Activated CD8-positive, alpha-beta memory T cell treated with anti-CD3 and anti-CD28 coated beads, Interleukin-2, amount 50 U/mL, for 48 hours (primary cell): ENCODE measurements around the gene NPAS4.
A peak's percentile ranks its signal among the peaks of the same experiment; 100 is the strongest.
"Not testable (repeated sequence)": the region's sequence is repeated elsewhere in the genome, so short reads cannot be mapped to it uniquely, and the experiment has no call there.

Experiments
- DNase-seq: peaks from one replicate; pipeline ENCODE4 v3.0.0-alpha.2; 2020

NPAS4 gene

GRCh38 chr11:66418168-66418985, 2.5 kb upstream of the NPAS4 start:
- peak; percentile 86 for DNase-seq

GRCh38 chr11:66418986-66419308, 1.9 kb upstream of the NPAS4 start:
- DNase-seq: no peak

DNA sequence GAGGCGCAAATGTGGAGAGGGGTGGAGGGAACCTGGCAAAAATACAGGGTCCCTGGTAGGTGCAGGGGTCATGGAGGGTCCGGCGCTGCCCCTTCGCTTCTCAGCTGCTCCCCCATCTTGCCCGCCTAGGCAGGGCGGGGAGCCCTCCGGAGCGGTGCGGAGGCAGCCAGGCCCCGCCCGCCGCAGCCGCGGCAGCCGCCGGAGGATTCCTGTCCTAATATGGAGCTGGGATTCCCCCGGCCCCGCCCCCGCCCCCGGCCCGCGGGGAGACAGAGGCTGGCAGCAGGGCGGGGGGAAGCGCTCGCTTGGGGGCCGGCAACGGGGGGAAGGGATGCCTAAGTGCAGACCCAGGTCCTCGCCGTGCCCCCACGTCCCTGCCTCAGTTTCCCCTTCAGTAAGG, 1.0 kb upstream of the NPAS4 start:
- DNase-seq: no peak

DNA sequence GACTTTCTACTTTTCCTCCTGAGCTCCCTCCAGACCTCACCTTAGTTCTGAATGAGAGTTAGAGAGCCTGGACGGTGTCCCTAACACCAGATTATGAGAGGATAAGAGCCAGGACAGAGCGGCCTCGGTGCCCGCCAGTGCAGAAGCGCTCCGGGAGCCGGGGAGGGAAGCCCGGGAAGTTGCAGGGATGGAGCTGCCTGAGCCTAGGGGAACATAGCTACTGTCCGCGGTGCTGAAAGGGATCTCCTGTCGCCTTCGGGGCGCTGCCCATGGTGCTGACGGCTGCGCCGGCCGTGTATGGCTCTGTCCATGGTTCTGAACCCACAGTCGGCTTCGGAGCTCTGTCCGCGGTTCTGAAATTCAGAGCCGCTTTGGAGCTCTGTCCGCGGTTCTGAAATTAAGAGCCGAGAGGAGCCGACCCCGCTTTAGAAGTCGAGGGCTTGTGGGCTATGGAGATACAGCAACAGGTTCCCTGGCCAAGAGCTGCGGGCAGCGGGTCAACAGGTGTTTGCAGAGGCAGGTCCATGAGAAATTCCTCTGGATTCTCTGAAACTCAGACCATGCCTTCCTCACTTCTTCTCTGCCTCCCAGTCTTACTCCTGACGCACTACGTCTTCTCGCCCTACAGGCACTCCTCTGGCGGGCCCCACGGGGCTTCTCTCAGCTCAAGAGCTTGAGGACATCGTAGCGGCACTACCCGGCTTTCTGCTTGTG, 814 bp downstream of the NPAS4 start:
- DNase-seq: peak; percentile 98

DNA sequence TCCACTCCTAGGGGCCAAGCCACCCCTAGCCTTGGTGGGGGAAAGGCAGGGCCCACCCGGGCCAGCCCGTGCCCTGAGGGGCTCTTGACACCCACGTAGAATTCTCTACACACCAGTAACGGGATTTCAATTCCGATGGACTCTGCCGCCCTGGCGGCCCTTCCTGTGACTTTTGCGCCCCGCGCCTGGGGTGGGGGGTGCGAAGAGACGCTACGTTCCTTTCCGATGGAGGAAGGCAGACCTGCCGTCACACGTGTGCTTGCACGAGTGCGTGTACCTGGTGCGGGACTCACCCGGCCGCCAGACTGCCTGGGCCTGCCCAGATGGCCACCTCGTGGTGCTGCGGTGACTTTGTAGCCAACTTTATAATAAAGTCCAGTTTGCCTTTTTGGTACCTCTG, 5.5 kb downstream of the NPAS4 start:
- no peak for DNase-seq

DNA sequence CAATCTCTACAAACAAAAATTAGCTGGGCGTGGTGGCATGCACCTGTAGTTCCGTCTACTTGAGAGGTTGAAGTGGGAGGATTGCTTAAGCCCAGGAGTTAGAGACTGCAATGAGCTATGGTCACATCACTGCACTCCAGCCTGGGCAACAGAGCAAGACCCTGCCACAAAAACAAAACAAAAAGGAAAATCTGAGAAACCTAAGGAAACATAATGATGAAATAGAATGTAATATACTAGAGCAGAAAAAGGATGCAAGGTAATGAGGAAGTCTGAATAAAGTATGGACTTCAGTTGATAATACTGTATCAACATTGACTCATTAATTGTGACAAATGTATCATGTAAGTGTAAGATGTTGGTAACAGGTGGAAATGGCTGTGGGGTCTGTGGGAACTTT, 8.1 kb downstream of the NPAS4 start:
- no peak for DNase-seq

DNA sequence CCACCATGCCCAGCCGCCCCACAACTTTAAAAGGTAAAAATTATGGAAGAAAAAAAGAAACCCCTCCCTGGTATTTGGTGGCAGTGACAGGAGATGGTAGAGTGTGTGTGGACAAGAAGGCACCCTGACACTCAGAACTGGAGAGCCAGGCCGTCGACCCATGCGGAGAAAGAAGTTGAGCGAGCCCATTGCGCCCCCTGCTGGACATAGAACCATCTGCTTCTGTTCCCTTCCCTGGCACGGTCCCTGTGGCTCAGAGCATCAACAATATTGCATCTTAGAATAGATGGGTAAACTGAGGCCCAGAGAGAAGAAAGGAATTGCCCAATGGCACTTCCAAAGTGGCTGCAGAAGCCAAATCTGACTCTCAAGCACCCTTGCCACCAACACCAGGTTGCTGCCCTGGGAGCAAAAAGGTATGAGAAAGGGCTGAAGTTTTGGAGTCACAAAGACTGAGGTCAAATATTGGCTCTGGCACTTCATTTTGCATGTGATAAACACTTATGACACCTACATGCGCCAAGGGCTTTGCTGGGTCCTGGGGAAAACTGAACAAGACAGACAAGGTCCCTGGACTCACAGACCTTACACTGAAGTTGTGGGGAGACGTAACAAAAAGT, 9.3 kb downstream of the NPAS4 start:
- peak; percentile 94 for DNase-seq

GRCh38 chr11:66431287-66431686, 10.5 kb downstream of the NPAS4 start:
- DNase-seq: not testable (repeated sequence)

GRCh38 chr11:66431871-66432329, 11.1 kb downstream of the NPAS4 start:
- not testable (repeated sequence) for DNase-seq

- DNase-seq: no peak
These were observed 11.8 kb downstream of the NPAS4 start for GRCh38 chr11:66432597-66432996.

DNA sequence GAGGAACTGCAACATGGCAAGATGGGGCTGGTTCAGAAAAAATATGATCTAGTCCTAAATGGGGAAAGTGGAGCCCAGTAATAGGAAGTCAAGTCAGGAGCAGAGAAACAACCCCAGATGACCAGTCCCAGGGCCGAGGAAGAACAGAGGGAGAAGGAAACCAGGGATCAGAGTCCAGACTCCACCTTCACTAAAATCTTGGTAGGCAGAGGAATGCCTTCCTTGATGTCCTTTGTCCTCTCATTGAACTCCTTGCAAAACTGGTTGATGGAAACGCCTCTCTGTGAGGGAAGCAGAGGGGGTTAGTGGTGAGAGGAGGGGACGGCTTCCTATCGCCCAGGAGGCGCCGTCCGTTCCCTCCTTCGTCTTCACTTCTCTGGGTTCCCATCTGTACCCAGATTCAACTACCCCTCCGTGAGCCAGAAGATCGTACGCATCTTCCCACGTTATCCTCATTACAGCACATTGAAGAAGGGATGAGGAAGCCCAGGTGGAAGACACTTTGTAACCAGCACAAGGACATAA, 17.2 kb downstream of the NPAS4 start:
- DNase-seq: peak; percentile 56

DNA sequence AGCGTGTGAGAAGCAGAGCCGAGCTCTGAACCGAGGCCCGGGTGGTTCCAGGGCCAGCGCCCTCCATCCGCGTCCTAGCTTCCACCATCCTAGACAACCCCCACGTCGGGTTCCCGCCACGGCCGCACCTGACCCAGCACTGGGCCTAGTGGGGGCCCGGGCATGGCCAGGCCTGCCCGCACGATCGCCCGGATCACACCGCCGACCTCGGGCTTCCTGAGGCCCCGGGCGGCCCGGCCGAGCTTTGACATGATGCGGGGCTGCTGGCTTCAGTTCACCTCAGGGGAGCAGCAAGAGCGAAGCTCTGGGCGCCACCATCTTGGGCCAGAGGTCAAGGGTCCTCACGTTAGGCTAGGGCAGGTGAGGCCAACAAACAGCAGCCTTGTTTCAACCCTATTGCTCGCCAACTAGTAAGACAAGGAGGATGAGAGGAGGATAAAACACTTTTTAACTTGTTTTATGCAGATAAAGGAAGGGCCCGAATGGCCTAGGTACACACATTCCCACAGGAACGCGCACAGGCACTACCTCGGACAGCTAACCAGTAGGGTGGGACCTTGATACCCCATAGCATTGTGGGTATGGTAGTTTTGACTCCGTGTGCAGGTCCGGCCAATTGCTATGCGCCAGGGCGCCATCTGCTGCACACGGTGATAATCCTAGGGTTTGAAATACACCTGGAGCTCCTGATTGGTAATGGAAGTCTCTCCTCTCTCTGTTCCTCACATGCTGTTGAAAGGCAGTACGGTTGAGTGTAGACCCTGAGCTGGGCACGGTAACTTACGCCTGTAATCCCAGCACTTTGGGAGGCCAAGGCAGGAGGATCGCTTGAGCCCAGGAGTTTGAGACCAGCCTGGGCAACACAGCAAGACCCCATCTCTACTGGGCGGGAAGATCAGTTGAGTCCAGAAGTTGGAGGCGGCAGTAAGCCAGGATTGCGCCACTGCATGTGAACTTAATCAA, 17.9 kb downstream of the NPAS4 start, which contains the start of gene MRPL11:
Gene MRPL11 (minus strand): TSS at position 345 of the 963 bp plus-strand sequence. CDS start 94 bp downstream, at position 251.
- DNase-seq: peak; percentile 89

DNA sequence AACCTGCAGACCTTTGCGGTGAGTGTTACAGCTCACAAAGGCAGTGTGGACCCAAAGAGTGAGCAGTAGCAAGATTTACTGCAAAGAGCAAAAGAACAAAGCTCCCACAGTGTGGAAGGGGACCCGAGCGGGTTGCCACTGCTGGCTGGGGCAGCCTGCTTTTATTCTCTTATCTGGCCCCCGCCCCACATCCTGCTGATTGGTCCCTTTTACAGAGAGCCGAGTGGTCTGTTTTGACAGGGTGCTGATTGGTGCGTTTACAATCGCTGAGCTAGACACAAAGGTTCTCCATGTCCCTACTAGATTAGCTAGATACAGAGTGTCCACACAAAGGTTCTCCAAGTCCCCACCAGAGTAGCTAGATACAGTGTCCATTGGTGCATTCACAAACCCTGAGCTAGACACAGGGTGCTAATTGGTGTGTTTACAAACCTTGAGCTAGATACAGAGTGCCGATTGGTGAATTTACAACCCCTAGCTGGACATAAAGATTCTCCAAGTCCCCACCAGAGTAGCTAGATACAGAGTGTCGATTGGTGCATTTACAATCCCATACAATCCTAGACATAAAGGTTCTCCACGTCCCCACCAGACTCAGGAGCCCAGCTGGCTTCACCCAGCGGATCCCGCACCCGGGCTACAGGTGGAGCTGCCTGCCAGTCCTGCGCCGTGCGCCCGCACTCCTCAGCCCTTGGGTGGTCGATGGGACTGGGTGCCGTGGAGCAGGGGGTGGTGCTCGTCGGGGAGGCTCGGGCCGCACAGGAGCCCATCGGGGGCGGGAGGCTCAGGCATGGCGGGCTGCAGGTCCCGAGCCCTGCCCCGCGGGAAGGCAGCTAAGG, 19.5 kb downstream of the NPAS4 start:
- not testable (repeated sequence) for DNase-seq

DNA sequence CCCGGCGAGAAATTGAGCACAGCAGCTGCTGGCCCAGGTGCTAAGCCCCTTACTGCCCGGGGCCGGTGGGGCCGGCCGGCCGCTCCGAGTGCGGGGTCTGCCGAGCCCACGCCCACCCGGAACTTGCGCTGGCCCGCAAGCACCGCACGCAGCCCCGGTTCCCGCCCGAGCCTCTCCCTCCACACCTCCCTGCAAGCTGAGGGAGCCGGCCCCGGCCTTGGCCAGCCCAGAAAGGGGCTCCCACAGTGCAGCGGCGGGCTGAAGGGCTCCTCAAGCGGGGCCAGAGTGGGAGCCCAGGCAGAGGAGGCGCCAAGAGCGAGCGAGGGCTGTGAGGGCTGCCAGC, 20.1 kb downstream of the NPAS4 start:
- not testable (repeated sequence) for DNase-seq

DNA sequence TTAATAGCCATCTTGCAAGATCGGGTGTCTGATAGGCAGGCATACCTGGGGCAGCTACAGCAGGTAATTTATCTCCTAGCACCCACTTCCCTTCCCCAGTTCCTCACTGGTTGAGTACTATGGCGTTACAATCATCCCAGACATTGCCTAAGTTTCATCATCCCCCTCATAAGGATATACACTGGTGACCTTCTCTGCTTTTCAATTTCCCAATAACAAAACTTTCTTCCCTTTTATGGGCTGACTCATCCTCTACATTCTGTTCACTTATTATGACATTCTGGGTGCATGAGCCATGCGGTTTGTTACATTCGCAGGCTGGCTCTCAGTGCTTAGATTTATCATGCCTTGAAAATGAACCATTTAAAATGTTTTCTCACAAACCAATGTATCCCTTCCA, 22.8 kb downstream of the NPAS4 start:
- no peak for DNase-seq

DNA sequence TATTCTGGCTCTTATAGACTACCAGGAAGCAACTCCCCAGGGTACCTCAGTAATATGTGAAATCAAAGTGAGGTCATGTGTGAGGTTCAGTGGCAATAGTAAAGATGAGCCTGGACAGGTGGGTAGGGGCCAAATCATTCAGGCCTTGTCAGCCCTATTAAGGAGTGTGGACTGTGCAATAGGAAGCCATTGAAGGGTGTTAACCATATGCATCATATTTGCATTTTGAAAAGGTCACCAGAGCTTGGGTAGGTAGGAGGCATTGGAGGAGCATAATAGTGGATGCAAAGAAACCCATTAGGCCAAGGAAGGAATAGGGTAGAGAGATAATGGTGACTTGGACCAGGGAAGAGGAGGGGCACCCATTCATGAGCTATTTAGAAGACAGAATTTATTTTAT, 26.2 kb downstream of the NPAS4 start:
- DNase-seq: no peak

DNA sequence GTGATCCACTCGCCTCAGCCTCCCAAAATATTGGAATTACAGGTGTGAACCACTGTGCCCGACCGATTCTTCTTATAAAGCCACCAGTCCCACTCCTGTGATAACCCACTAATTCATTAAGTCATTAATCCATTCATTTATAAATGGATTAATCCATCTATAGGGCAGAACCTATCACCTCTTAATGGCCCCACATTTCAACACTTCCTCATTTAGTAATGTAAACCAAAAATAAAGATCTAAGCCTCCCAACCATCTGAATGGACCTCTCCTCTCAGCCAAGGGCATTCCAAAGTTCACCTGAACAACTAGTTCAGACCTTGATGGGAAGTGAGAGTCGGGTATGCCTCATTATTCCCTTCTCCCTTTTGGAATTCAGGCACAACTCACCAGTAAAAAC, 27.7 kb downstream of the NPAS4 start:
- no peak for DNase-seq

DNA sequence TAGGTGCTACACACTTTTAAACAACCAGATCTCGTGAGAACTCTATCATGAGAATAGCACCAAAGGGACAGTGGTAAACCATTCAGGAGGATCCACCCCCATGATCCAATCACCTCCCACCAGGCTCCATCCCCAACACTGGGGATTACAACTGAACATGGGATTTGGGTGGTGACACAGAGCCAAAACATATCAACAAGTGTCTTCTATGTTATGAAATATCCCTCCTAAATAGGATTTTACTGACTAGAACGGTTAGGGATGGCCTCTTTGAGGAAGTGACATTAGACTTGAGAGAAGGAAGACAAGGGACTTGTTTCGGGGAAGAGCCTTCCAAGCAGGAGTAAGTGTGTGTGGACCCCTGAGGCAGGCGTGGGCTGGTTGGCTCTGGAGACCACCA, 29.7 kb downstream of the NPAS4 start:
- DNase-seq: no peak

DNA sequence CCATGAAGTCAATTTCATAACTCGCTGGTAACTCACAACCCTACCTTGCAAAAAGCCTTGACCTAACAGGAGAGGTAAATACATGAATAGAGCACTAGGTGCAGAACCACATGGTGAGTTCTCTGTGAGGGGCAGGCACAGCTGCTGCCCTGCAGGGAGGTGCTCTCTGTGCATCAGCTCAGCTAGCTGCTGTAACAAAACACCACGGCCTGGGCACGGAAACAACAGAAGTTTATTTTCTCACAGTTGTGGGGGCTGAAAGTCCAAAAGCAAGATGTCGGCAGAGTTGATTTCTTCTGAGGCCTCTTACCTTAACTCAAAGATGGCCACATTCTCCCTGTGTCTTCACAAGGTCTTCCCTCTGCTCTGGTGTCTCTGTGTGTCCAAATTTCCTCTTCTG, 30.8 kb downstream of the NPAS4 start:
- DNase-seq: no peak

GRCh38 chr11:66454247-66454646, 33.4 kb downstream of the NPAS4 start:
- DNase-seq: no peak

GRCh38 chr11:66454828-66455227, 34.0 kb downstream of the NPAS4 start:
- DNase-seq: no peak

DNA sequence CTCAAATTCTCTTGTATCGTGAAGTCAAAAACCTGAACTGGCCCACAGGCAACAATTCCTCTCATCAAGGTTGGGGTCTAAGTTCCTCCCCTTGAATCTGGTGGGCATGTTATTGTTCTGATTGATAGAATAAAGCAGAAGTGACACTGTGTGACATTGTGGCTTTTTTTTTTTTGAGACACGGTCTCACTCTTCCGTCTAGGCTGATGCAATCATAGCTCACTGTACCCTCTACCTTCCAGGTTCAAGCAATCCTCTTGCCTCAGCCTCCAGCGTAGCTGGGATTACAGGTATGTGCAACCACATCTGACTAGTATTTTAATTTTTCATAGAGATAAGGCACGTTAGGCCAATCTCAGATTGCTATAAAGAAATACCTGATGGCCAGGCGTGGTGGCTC, 37.0 kb downstream of the NPAS4 start:
- no peak for DNase-seq
